ENCODE results near the gene TNFAIP8L2.
A peak's percentile ranks its signal among the peaks of the same experiment; 100 is the strongest.
"Not testable (repeated sequence)": the region's sequence is repeated elsewhere in the genome, so short reads cannot be mapped to it uniquely, and the experiment has no call there.

The TNFAIP8L2 gene

GRCh38 chr1:151193304-151193703 lies 36.9 kb downstream of the TNFAIP8L2 start:
- DNase-seq = no peak

- no peak for DNase-seq
These were observed 37.4 kb downstream of the TNFAIP8L2 start for GRCh38 chr1:151193856-151194255.

GRCh38 chr1:151194894-151195594 lies 38.6 kb downstream of the TNFAIP8L2 start:
- DNase-seq = not testable (repeated sequence)

GRCh38 chr1:151196292-151196800 lies 39.9 kb downstream of the TNFAIP8L2 start:
- DNase-seq = peak; percentile 78

- no peak for DNase-seq
These were observed 41.4 kb downstream of the TNFAIP8L2 start for GRCh38 chr1:151197863-151198253.

GRCh38 chr1:151198254-151199127 lies 42.0 kb downstream of the TNFAIP8L2 start, which contains the start of gene PIP5K1A:
Gene PIP5K1A (plus strand): TSS chr1:151198552. CDS start chr1:151198997, 445 bp downstream.
- DNase-seq = peak; percentile 97

GRCh38 chr1:151199873-151200581 lies 43.6 kb downstream of the TNFAIP8L2 start:
- DNase-seq = no peak

GRCh38 chr1:151205381-151205965 lies 49.0 kb downstream of the TNFAIP8L2 start:
- not testable (repeated sequence) for DNase-seq
